Activated CD4-positive, alpha-beta memory T cell treated with anti-CD3 and anti-CD28 coated beads, Interleukin-2, amount 10 ng/mL, durations not matched to agents 7 days and 5 days (primary cell): ENCODE data around the gene CACNA1C. TPM values are rescaled to one million over a fixed set of nuclear protein-coding genes. Genes with fewer than 3 reads are reported as not detected.
"Not testable (repeated sequence)": the region's sequence is repeated elsewhere in the genome, so short reads cannot be mapped to it uniquely, and the experiment has no call there.

ENCODE experiments used
- CTCF ChIA-PET: fragments of 350-600 bp; sonication (Branson Sonifier 250); formaldehyde crosslinking; loops from one replicate; lab custom pipeline; 2021; ENCODE audit warnings: antibody characterized with exemption, inconsistent platforms; lab: Charles Lee
- POLR2A ChIA-PET: fragments of 350-600 bp; sonication (Branson Sonifier 250); formaldehyde crosslinking; loops from one replicate; lab custom pipeline; 2021; ENCODE audit warnings: antibody characterized with exemption; lab: Charles Lee
- DNase-seq: peaks from one replicate; pipeline ENCODE4 v3.0.0-alpha.2; 2020
- H3K27ac Mint-ChIP-seq: one replicate; pipeline ENCODE4 v1.8.0; 2021; ENCODE audit warnings: mild to moderate bottlenecking, mixed read lengths
- H3K27me3 Mint-ChIP-seq: one replicate; pipeline ENCODE4 v1.8.0; 2021; ENCODE audit warnings: mixed read lengths
- H3K36me3 Mint-ChIP-seq: one replicate; pipeline ENCODE4 v1.8.0; 2021; ENCODE audit warnings: low read depth, mixed read lengths
- H3K4me1 Mint-ChIP-seq: one replicate; pipeline ENCODE4 v1.8.0; 2021; ENCODE audit warnings: mixed read lengths
- H3K4me3 Mint-ChIP-seq: one replicate; pipeline ENCODE4 v1.8.0; 2021; ENCODE audit warnings: mild to moderate bottlenecking, mixed read lengths
- H3K9me3 Mint-ChIP-seq: one replicate; pipeline ENCODE4 v1.8.0; 2021; ENCODE audit warnings: mixed read lengths
- total RNA-seq, 2 experiments: library from RNA; stranded (reverse); gene quantifications; one replicate each; pipeline ENCODE4 v1.2.3, GENCODE V29; 2021

CACNA1C gene
- total RNA-seq, 2 experiments from 2014 or later: 0.30 TPM

GRCh38 chr12:2092890-2093289, 40.1 kb downstream of the CACNA1C start:
- Mint-ChIP-seq H3K27me3 (peaks cover 3% of the 10 kb centered on the region), H3K4me1 (no peaks in the 10 kb centered on the region), H3K4me3 (no peak overlapping the region), H3K36me3 (no peaks in the 10 kb centered on the region), H3K9me3 (no peaks in the 10 kb centered on the region), H3K27ac (no peak overlapping the region)
- no peak for DNase-seq
- POLR2A ChIA-PET: no interaction called here
- CTCF ChIA-PET: no interaction called here

- DNase-seq: no peak
- no peaks in the 10 kb centered on the region for H3K4me1 Mint-ChIP-seq
- no peak overlapping the region for H3K4me3 Mint-ChIP-seq
- H3K36me3 Mint-ChIP-seq: no peaks in the 10 kb centered on the region
- POLR2A ChIA-PET: no interaction called here
- no peaks in the 10 kb centered on the region for H3K9me3 Mint-ChIP-seq
- no peak overlapping the region for H3K27ac Mint-ChIP-seq
- peaks cover 1% of the 10 kb centered on the region for H3K27me3 Mint-ChIP-seq
- CTCF ChIA-PET: no interaction called here
Observed at GRCh38 chr12:2094597-2094996, 41.8 kb downstream of the CACNA1C start.

- no peak for DNase-seq
- H3K4me1 Mint-ChIP-seq: no peaks in the 10 kb centered on the region
- H3K27ac Mint-ChIP-seq: no peak overlapping the region
- H3K4me3 Mint-ChIP-seq: no peak overlapping the region
- no peaks in the 10 kb centered on the region for H3K9me3 Mint-ChIP-seq
- ChIA-PET CTCF (no interaction called here), POLR2A (no interaction called here)
- H3K27me3 Mint-ChIP-seq: peaks cover 1% of the 10 kb centered on the region
- no peaks in the 10 kb centered on the region for H3K36me3 Mint-ChIP-seq
Observed at GRCh38 chr12:2095878-2096277, 43.1 kb downstream of the CACNA1C start.

GRCh38 chr12:2097617-2098016, 44.8 kb downstream of the CACNA1C start:
- CTCF ChIA-PET: no interaction called here
- no peaks in the 10 kb centered on the region for H3K4me1 Mint-ChIP-seq
- peaks cover 1% of the 10 kb centered on the region for H3K27me3 Mint-ChIP-seq
- H3K9me3 Mint-ChIP-seq: no peaks in the 10 kb centered on the region
- no peak overlapping the region for H3K27ac Mint-ChIP-seq
- POLR2A ChIA-PET: no interaction called here
- no peak overlapping the region for H3K4me3 Mint-ChIP-seq
- no peaks in the 10 kb centered on the region for H3K36me3 Mint-ChIP-seq
- no peak for DNase-seq

- no peaks in the 10 kb centered on the region for H3K36me3 Mint-ChIP-seq
- H3K27ac Mint-ChIP-seq: no peak overlapping the region
- H3K9me3 Mint-ChIP-seq: no peaks in the 10 kb centered on the region
- no peaks in the 10 kb centered on the region for H3K4me1 Mint-ChIP-seq
- ChIA-PET POLR2A (no interaction called here), CTCF (no interaction called here)
- no peak for DNase-seq
- H3K27me3 Mint-ChIP-seq: peaks cover 1% of the 10 kb centered on the region
- no peak overlapping the region for H3K4me3 Mint-ChIP-seq
Observed at GRCh38 chr12:2098852-2099251, 46.1 kb downstream of the CACNA1C start.

GRCh38 chr12:2099595-2099994, 46.8 kb downstream of the CACNA1C start:
- no peak overlapping the region for H3K27ac Mint-ChIP-seq
- DNase-seq: no peak
- no peaks in the 10 kb centered on the region for H3K9me3 Mint-ChIP-seq
- CTCF ChIA-PET: no interaction called here
- peaks cover 1% of the 10 kb centered on the region for H3K27me3 Mint-ChIP-seq
- no peak overlapping the region for H3K4me3 Mint-ChIP-seq
- H3K36me3 Mint-ChIP-seq: no peaks in the 10 kb centered on the region
- H3K4me1 Mint-ChIP-seq: no peaks in the 10 kb centered on the region
- POLR2A ChIA-PET: no interaction called here

GRCh38 chr12:2101359-2101758, 48.6 kb downstream of the CACNA1C start:
- POLR2A ChIA-PET: no interaction called here
- H3K4me1 Mint-ChIP-seq: no peaks in the 10 kb centered on the region

GRCh38 chr12:2101771-2102170, 49.0 kb downstream of the CACNA1C start:
- DNase-seq: no peak
- no peaks in the 10 kb centered on the region for H3K27me3 Mint-ChIP-seq
- CTCF ChIA-PET: no interaction called here
- no peaks in the 10 kb centered on the region for H3K36me3 Mint-ChIP-seq
- H3K27ac Mint-ChIP-seq: no peak overlapping the region
- no peaks in the 10 kb centered on the region for H3K9me3 Mint-ChIP-seq
- POLR2A ChIA-PET: no interaction called here
- no peak overlapping the region for H3K4me3 Mint-ChIP-seq
- H3K4me1 Mint-ChIP-seq: no peaks in the 10 kb centered on the region

More at GRCh38 chr12:2101359-2101758, 48.6 kb downstream of the CACNA1C start:
- no peak overlapping the region for H3K27ac Mint-ChIP-seq
- no peaks in the 10 kb centered on the region for H3K9me3 Mint-ChIP-seq
- no peak for DNase-seq
- H3K27me3 Mint-ChIP-seq: no peaks in the 10 kb centered on the region
- no peak overlapping the region for H3K4me3 Mint-ChIP-seq
- CTCF ChIA-PET: no interaction called here
- no peaks in the 10 kb centered on the region for H3K36me3 Mint-ChIP-seq

GRCh38 chr12:2102736-2103135, 49.9 kb downstream of the CACNA1C start:
- H3K4me3 Mint-ChIP-seq, H3K36me3 Mint-ChIP-seq, POLR2A ChIA-PET, H3K4me1 Mint-ChIP-seq, CTCF ChIA-PET, H3K9me3 Mint-ChIP-seq, H3K27ac Mint-ChIP-seq, H3K27me3 Mint-ChIP-seq, DNase-seq: not testable (repeated sequence)

- H3K4me1 Mint-ChIP-seq, H3K27me3 Mint-ChIP-seq, H3K9me3 Mint-ChIP-seq, H3K36me3 Mint-ChIP-seq, H3K27ac Mint-ChIP-seq, CTCF ChIA-PET, POLR2A ChIA-PET, H3K4me3 Mint-ChIP-seq, DNase-seq: not testable (repeated sequence)
Observed at GRCh38 chr12:2105387-2105786, 52.6 kb downstream of the CACNA1C start.

GRCh38 chr12:2108166-2108565, 55.4 kb downstream of the CACNA1C start:
- CTCF ChIA-PET: no interaction called here
- Mint-ChIP-seq H3K9me3 (no peaks in the 10 kb centered on the region), H3K4me1 (no peaks in the 10 kb centered on the region), H3K36me3 (no peaks in the 10 kb centered on the region), H3K27me3 (no peaks in the 10 kb centered on the region), H3K27ac (no peak overlapping the region), H3K4me3 (no peak overlapping the region)
- POLR2A ChIA-PET: no interaction called here
- DNase-seq: no peak

GRCh38 chr12:2108975-2109671, 56.3 kb downstream of the CACNA1C start:
- CTCF ChIA-PET: no interaction called here
- no peaks in the 10 kb centered on the region for H3K27me3 Mint-ChIP-seq
- no peak overlapping the region for H3K27ac Mint-ChIP-seq
- H3K9me3 Mint-ChIP-seq: no peaks in the 10 kb centered on the region
- DNase-seq: no peak
- POLR2A ChIA-PET: no interaction called here
- no peaks in the 10 kb centered on the region for H3K4me1 Mint-ChIP-seq
- H3K36me3 Mint-ChIP-seq: no peaks in the 10 kb centered on the region
- H3K4me3 Mint-ChIP-seq: no peak overlapping the region

GRCh38 chr12:2110127-2110526, 57.3 kb downstream of the CACNA1C start:
- Mint-ChIP-seq H3K27ac (no peak overlapping the region), H3K27me3 (no peaks in the 10 kb centered on the region), H3K36me3 (no peaks in the 10 kb centered on the region), H3K4me1 (no peaks in the 10 kb centered on the region), H3K9me3 (no peaks in the 10 kb centered on the region), H3K4me3 (no peak overlapping the region)
- CTCF ChIA-PET: no interaction called here
- DNase-seq: no peak
- POLR2A ChIA-PET: no interaction called here

GRCh38 chr12:2110849-2111566, 58.2 kb downstream of the CACNA1C start:
- Mint-ChIP-seq H3K27ac (no peak overlapping the region), H3K4me1 (no peaks in the 10 kb centered on the region), H3K36me3 (no peaks in the 10 kb centered on the region), H3K27me3 (no peaks in the 10 kb centered on the region), H3K9me3 (no peaks in the 10 kb centered on the region), H3K4me3 (no peak overlapping the region)
- DNase-seq: no peak
- ChIA-PET POLR2A (no interaction called here), CTCF (no interaction called here)
